ENCODE measurements around the gene CHPF2.

CHPF2 gene

GRCh38 chr7:151232091-151232916, at the start of gene CHPF2:
CHPF2 (plus strand) TSS chr7:151232483; CDS start chr7:151234012, 1,529 bp downstream.
- DNase-seq, result peak; percentile 90 to 93
- no peak for TF ChIP-seq GATA1 (IDR thresholded peaks at IDR 0.05; ENCODE audit: low read depth, low read length)
- TF ChIP-seq POLR2A (IDR thresholded peaks at IDR 0.05; ENCODE audit: low read length), result peak; percentile 80

- TF ChIP-seq POLR2A (IDR thresholded peaks at IDR 0.05; ENCODE audit: low read length) (no peak), GATA1 (IDR thresholded peaks at IDR 0.05; ENCODE audit: low read depth, low read length) (no peak)
Observed at GRCh38 chr7:151185762-151186639, 46.3 kb upstream of the CHPF2 start.

GRCh38 chr7:151186640-151187408, 45.5 kb upstream of the CHPF2 start, which contains the start of gene ASB10:
ASB10 (minus strand) TSS chr7:151187250; CDS start chr7:151187130, 120 bp downstream.
- DNase-seq, result no peak
- TF ChIP-seq GATA1 (IDR thresholded peaks at IDR 0.05; ENCODE audit: low read depth, low read length) (no peak), POLR2A (IDR thresholded peaks at IDR 0.05; ENCODE audit: low read length) (no peak)

More at GRCh38 chr7:151185762-151186639, 46.3 kb upstream of the CHPF2 start:
- DNase-seq, result no peak

GRCh38 chr7:151187409-151188251, 44.7 kb upstream of the CHPF2 start:
- TF ChIP-seq POLR2A (IDR thresholded peaks at IDR 0.05; ENCODE audit: low read length), result no peak

GRCh38 chr7:151188252-151188542, 44.1 kb upstream of the CHPF2 start:
- TF ChIP-seq GATA1 (IDR thresholded peaks at IDR 0.05; ENCODE audit: low read depth, low read length) (no peak), POLR2A (IDR thresholded peaks at IDR 0.05; ENCODE audit: low read length) (no peak)
- DNase-seq, result no peak

More at GRCh38 chr7:151187409-151188251, 44.7 kb upstream of the CHPF2 start:
- no peak for DNase-seq

- TF ChIP-seq POLR2A (IDR thresholded peaks at IDR 0.05; ENCODE audit: low read length) (no peak), GATA1 (IDR thresholded peaks at IDR 0.05; ENCODE audit: low read depth, low read length) (no peak)
- no peak for DNase-seq
Observed at GRCh38 chr7:151189038-151189437, 43.2 kb upstream of the CHPF2 start.

- DNase-seq, result no peak
- TF ChIP-seq GATA1 (IDR thresholded peaks at IDR 0.05; ENCODE audit: low read depth, low read length) (no peak), POLR2A (IDR thresholded peaks at IDR 0.05; ENCODE audit: low read length) (no peak)
Observed at GRCh38 chr7:151191544-151191943, 40.7 kb upstream of the CHPF2 start.

- DNase-seq, result no peak
- TF ChIP-seq POLR2A (IDR thresholded peaks at IDR 0.05; ENCODE audit: low read length) (no peak), GATA1 (IDR thresholded peaks at IDR 0.05; ENCODE audit: low read depth, low read length) (no peak)
Observed at GRCh38 chr7:151192002-151192539, 40.2 kb upstream of the CHPF2 start.

GRCh38 chr7:151193203-151193978, 38.9 kb upstream of the CHPF2 start:
- no peak for TF ChIP-seq GATA1 (IDR thresholded peaks at IDR 0.05; ENCODE audit: low read depth, low read length)
- TF ChIP-seq POLR2A (IDR thresholded peaks at IDR 0.05; ENCODE audit: low read length), result no peak
- no peak for DNase-seq

GRCh38 chr7:151194188-151194587, 38.1 kb upstream of the CHPF2 start:
- DNase-seq, result no peak
- no peak for TF ChIP-seq GATA1 (IDR thresholded peaks at IDR 0.05; ENCODE audit: low read depth, low read length)
- no peak for TF ChIP-seq POLR2A (IDR thresholded peaks at IDR 0.05; ENCODE audit: low read length)

GRCh38 chr7:151195616-151196450, 36.5 kb upstream of the CHPF2 start:
- TF ChIP-seq GATA1 (IDR thresholded peaks at IDR 0.05; ENCODE audit: low read depth, low read length) (no peak), POLR2A (IDR thresholded peaks at IDR 0.05; ENCODE audit: low read length) (no peak)
- no peak for DNase-seq
